ENCODE measurements around the gene VWA1. TPM values are rescaled to one million over a fixed set of nuclear protein-coding genes. Genes with fewer than 3 reads are reported as not detected.

Gene VWA1
- total and polyA plus RNA-seq, 2 of the 4 experiments (the other 2 are of a cell fraction) = 1.1 to 6.1 TPM

- H3K9ac ChIP-seq (ENCODE audit: low read depth, low read length) = no peak overlapping the region
- ChIA-PET CTCF (interaction anchor here (1.1 to 2.1 kb wide), 4 partner anchors 9 to 41 kb away, joined by 3 to 6 read pairs (median 5); partner anchors contain the start of gene ATAD3C), POLR2A (ENCODE audit: unreplicated experiment) (no interaction called here)
- H3K4ac ChIP-seq (ENCODE audit: low read depth, low read length) = no peak overlapping the region
- intact Hi-C loops (cut with micrococcal nuclease) = loop anchor here (5.0 kb wide), 1 partner anchor 34 kb away; the partner anchor contains the start of gene MRPL20
- no peak overlapping the region for H3K14ac ChIP-seq (replicated peaks; ENCODE audit: low read depth, low read length)
- no peaks in the 10 kb centered on the region for H3K4me1 ChIP-seq (ENCODE audit: control insufficient read depth, insufficient read depth, low read length)
- dilution Hi-C loops (cut with HindIII; ENCODE audit: low sequenced_read_pairs, unreplicated experiment) = no loop called here
- H3K9me3 ChIP-seq (ENCODE audit: control insufficient read depth, insufficient read depth, low read length) = no peaks in the 10 kb centered on the region
- H4K8ac ChIP-seq (ENCODE audit: low read depth in 2 of 2, low read length in 2 of 2) = 0 out of 4 replicates have a peak overlapping the region, but pooled peaks of 1 of the 2 experiments have one; percentile 9
- peaks cover 2% of the 10 kb centered on the region; the same call in 1 of the 2 replicates for H3K27me3 ChIP-seq (ENCODE audit: control insufficient read depth, insufficient read depth, low read length)
- in situ Hi-C loops (cut with MboI; ENCODE audit: low sequenced_read_pairs) = no loop called here
- H3K36me3 ChIP-seq (ENCODE audit: control insufficient read depth, insufficient read depth, low read length) = no peaks in the 10 kb centered on the region
- H3K23ac ChIP-seq (ENCODE audit: low read depth, low read length) = no peak overlapping the region
- H3K4me2 ChIP-seq (ENCODE audit: low read depth, low read length) = no peak overlapping the region
- no peak overlapping the region for H2BK5ac ChIP-seq (ENCODE audit: low read depth, low read length, poor library complexity, severe bottlenecking)
- 0 out of 4 replicates have a peak, but pooled peaks cover 0 to 2% of the 10 kb centered on the region in 2 experiments for H3K79me1 ChIP-seq (ENCODE audit: low read depth in 1 of 2, low read length in 2 of 2)
- WGBS, 2 experiments (ENCODE audit: extremely low coverage in 2 of 2, insufficient read length in 1 of 2) = 40% methylated on average over 12 of the region's 29 CpGs; no CpG with 5 or more reads in 1 of the 2 experiments
- peak overlapping the region; percentile 21 for H2AK9ac ChIP-seq (replicated peaks; ENCODE audit: low read depth, low read length, poor library complexity)
- H2BK120ac ChIP-seq (ENCODE audit: low read depth, low read length) = no peak overlapping the region
- no peak overlapping the region for H4K91ac ChIP-seq (ENCODE audit: insufficient read depth, low read depth, low read length)
- H3K4me3 ChIP-seq (ENCODE audit: insufficient read depth, low read depth, low read length) = no peak overlapping the region
- H2AK5ac ChIP-seq (ENCODE audit: low read depth, low read length) = peak overlapping the region; percentile 15; the same call in 1 of the 2 replicates
- peak overlapping the region; percentile 81 for H2AFZ ChIP-seq (replicated peaks; ENCODE audit: low read length, poor library complexity)
- H3K56ac ChIP-seq (ENCODE audit: extremely low read depth, insufficient read depth, low read length) = no peak overlapping the region
- no peak overlapping the region for H3K18ac ChIP-seq (ENCODE audit: low read depth, low read length)
- BruUV-seq (replicated peaks) = no TSS peak
- no peak overlapping the region for H4K5ac ChIP-seq (ENCODE audit: low read depth, low read length)
- H2BK20ac ChIP-seq (ENCODE audit: low read depth, low read length) = no peak overlapping the region
- no peaks in the 10 kb centered on the region for H4K20me1 ChIP-seq (ENCODE audit: insufficient read depth, low read length)
- ATAC-seq (ENCODE audit: low read depth) = peak; percentile 96
- no peak overlapping the region for H2BK15ac ChIP-seq (ENCODE audit: low read depth, low read length)
- DNase-seq = no peak
- H3K27ac ChIP-seq (ENCODE audit: insufficient read depth, low read length) = no peak overlapping the region
- 0 out of 2 replicates have a peak, but pooled peaks cover 2% of the 10 kb centered on the region for H3K9me1 ChIP-seq (ENCODE audit: insufficient read depth, low read length)
- TF ChIP-seq RCOR1 (IDR thresholded peaks at IDR 0.05; ENCODE audit: insufficient replicate concordance, low read length) (no peak), MAFK (IDR thresholded peaks at IDR 0.05; ENCODE audit: low read depth, low read length) (no peak), SMC3 (IDR thresholded peaks at IDR 0.05; ENCODE audit: low read depth, low read length) (peak; percentile 71), BHLHE40 (IDR thresholded peaks at IDR 0.05; ENCODE audit: low read depth, low read length) (no peak), MAZ (IDR thresholded peaks at IDR 0.05; ENCODE audit: borderline replicate concordance, low read depth, low read length) (no peak), RAD21 (IDR thresholded peaks at IDR 0.05; ENCODE audit: low read length) (peak; percentile 77), MXI1 (IDR thresholded peaks at IDR 0.05; ENCODE audit: borderline replicate concordance, low read depth, low read length) (peak; percentile 72; the same call in 1 of the 2 replicates), POLR2A (IDR thresholded peaks at IDR 0.05; ENCODE audit: low read depth, low read length) (0 out of 2 replicates have a peak, but pooled peaks have one; percentile 19), CEBPB (IDR thresholded peaks at IDR 0.05; ENCODE audit: low read depth, low read length) (no peak), RFX5 (IDR thresholded peaks at IDR 0.05; ENCODE audit: low read depth, low read length) (no peak)
- TF ChIP-seq, protein P1, sequence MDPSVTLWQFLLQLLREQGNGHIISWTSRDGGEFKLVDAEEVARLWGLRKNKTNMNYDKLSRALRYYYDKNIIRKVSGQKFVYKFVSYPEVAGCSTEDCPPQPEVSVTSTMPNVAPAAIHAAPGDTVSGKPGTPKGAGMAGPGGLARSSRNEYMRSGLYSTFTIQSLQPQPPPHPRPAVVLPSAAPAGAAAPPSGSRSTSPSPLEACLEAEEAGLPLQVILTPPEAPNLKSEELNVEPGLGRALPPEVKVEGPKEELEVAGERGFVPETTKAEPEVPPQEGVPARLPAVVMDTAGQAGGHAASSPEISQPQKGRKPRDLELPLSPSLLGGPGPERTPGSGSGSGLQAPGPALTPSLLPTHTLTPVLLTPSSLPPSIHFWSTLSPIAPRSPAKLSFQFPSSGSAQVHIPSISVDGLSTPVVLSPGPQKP (IDR thresholded peaks at IDR 0.05; ENCODE audit: borderline replicate concordance, low read depth, low read length) = no peak
- TF ChIP-seq, protein P2, sequence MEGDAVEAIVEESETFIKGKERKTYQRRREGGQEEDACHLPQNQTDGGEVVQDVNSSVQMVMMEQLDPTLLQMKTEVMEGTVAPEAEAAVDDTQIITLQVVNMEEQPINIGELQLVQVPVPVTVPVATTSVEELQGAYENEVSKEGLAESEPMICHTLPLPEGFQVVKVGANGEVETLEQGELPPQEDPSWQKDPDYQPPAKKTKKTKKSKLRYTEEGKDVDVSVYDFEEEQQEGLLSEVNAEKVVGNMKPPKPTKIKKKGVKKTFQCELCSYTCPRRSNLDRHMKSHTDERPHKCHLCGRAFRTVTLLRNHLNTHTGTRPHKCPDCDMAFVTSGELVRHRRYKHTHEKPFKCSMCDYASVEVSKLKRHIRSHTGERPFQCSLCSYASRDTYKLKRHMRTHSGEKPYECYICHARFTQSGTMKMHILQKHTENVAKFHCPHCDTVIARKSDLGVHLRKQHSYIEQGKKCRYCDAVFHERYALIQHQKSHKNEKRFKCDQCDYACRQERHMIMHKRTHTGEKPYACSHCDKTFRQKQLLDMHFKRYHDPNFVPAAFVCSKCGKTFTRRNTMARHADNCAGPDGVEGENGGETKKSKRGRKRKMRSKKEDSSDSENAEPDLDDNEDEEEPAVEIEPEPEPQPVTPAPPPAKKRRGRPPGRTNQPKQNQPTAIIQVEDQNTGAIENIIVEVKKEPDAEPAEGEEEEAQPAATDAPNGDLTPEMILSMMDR (conservative IDR thresholded peaks at IDR 0.05; ENCODE audit: low read depth, low read length) = peak; percentile 75
- TF ChIP-seq, protein P3, sequence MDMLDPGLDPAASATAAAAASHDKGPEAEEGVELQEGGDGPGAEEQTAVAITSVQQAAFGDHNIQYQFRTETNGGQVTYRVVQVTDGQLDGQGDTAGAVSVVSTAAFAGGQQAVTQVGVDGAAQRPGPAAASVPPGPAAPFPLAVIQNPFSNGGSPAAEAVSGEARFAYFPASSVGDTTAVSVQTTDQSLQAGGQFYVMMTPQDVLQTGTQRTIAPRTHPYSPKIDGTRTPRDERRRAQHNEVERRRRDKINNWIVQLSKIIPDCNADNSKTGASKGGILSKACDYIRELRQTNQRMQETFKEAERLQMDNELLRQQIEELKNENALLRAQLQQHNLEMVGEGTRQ (IDR thresholded peaks at IDR 0.05; ENCODE audit: low read depth, low read length) = 0 out of 2 replicates have a peak, but pooled peaks have one; percentile 13
Measured at GRCh38 chr1:1441002-1441888, 5.8 kb downstream of the VWA1 start.

Data from IMR-90 (cell line).